Cardiac muscle cell (in vitro differentiated cells and primary cell): ENCODE results near the gene MEIOB. TPM values are rescaled to one million over a fixed set of nuclear protein-coding genes. Genes with fewer than 3 reads are reported as not detected.

Experiments used
- DNase-seq, 2 donors: peaks; one replicate each; pipeline versions ENCODE4 v3.0.0 to v3.0.0-alpha.2; 2010 to 2017; ENCODE audit warnings: low read depth in 1 of 2, low spot score in 1 of 2
- H3K27ac ChIP-seq: fragments of 200-600 bp; sonication (generic); 2 replicates; pipeline ENCODE4 v1.5.1; 2016
- H3K27me3 ChIP-seq: fragments of 200-600 bp; sonication (generic); 2 replicates; pipeline ENCODE4 v1.6.0; 2016; ENCODE audit warnings: control low read depth
- H3K36me3 ChIP-seq: fragments of 200-600 bp; sonication (generic); 2 replicates; pipeline ENCODE4 v1.5.1; 2016; ENCODE audit warnings: control low read depth
- H3K4me1 ChIP-seq: fragments of 200-600 bp; sonication (generic); 2 replicates; pipeline ENCODE4 v1.8.1; 2017; ENCODE audit warnings: low read depth, mild to moderate bottlenecking, mixed run types
- H3K4me3 ChIP-seq: fragments of 200-600 bp; sonication (generic); 2 replicates; pipeline ENCODE4 v1.5.1; 2016; ENCODE audit warnings: mild to moderate bottlenecking
- H3K9me3 ChIP-seq: fragments of 200-600 bp; sonication (generic); 2 replicates; pipeline ENCODE4 v1.5.1; 2017; ENCODE audit warnings: low read depth, mild to moderate bottlenecking, control low read depth
- CTCF ChIP-seq: IDR thresholded peaks from 2 replicates; pipeline ENCODE4 v1.5.1; 2012; ENCODE audit warnings: low read depth, mild to moderate bottlenecking, low read length
- polyA plus RNA-seq: library from polyadenylated mRNA; unstranded; fragments of >200 nt; fragmentation: Nextera tagmentation; extraction: Ambion mirVana; gene quantifications from 2 replicates; pipeline ENCODE4 v1.2.1, GENCODE V29; 2016
- total RNA-seq: library from RNA; depleted of rRNA; stranded (reverse); fragments of >200 nt; gene quantifications from 2 replicates; pipeline ENCODE4 v1.2.3, GENCODE V29; 2016

Gene MEIOB
- total and polyA plus RNA-seq, 2 experiments from 2014 or later: 2.0 TPM; not detected in 1

- Histone ChIP-seq H3K4me1 (peaks cover 5% of the 10 kb centered on the region), H3K27me3 (peaks cover 74% of the 10 kb centered on the region)
Measured at GRCh38 chr16:1857433-1858097, 14.4 kb downstream of the MEIOB start.

DNA sequence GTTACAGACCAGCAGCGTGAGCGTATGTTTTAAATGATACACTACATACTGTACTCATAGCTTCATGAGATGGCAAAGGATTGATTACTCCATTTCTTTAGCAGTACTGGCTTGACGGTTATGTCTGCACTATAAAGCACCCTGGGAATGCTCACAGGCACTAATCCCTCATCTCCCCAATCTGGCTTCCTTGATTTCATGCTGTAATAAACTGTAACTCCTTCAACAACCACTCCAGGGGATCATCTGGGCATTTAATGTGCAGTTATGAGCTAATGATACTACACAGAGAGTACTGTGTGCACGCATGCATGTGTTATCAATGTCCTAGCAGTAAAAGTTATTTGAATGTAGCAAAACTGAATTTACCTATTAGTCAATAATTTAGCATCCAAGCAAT is 20.2 kb downstream of the MEIOB start:
- no peak overlapping the region for H3K4me3 ChIP-seq
- DNase-seq: no peak
- no peak for TF ChIP-seq CTCF
- H3K4me1 ChIP-seq: peaks cover 5% of the 10 kb centered on the region
- no peaks in the 10 kb centered on the region for H3K9me3 ChIP-seq
- no peak overlapping the region for H3K27ac ChIP-seq
- H3K27me3 ChIP-seq: peaks cover 39% of the 10 kb centered on the region
- no peaks in the 10 kb centered on the region for H3K36me3 ChIP-seq

More at GRCh38 chr16:1857433-1858097, 14.4 kb downstream of the MEIOB start:
- Histone ChIP-seq H3K36me3 (no peaks in the 10 kb centered on the region), H3K27ac (no peak overlapping the region), H3K4me3 (no peak overlapping the region), H3K9me3 (no peaks in the 10 kb centered on the region)
- no peak for TF ChIP-seq CTCF
- DNase-seq: no peak

GRCh38 chr16:1850981-1851380 is 21.0 kb downstream of the MEIOB start:
- no peaks in the 10 kb centered on the region for H3K9me3 ChIP-seq
- peaks cover 5% of the 10 kb centered on the region for H3K4me1 ChIP-seq
- no peak for DNase-seq
- no peak overlapping the region for H3K27ac ChIP-seq
- H3K27me3 ChIP-seq: peaks cover 43% of the 10 kb centered on the region
- H3K36me3 ChIP-seq: no peaks in the 10 kb centered on the region
- H3K4me3 ChIP-seq: no peak overlapping the region
- TF ChIP-seq CTCF: no peak

DNA sequence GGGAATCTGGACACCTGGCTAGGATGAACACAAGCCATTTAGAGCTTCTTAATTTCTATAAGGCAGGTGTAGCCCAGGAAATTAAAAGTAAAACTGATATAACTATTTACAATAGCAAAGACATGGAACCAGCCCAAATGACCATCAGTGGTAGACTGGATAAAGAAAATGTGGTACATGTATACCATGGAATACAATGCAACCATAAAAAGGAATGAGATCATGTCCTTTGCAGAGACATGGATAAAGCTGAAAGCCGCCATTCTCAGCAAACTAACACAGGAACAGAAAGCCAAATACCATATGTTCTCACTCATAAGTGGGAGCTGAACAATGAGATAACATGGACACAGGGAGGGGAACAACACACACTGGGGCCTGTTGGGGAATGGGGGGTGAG is 25.5 kb downstream of the MEIOB start:
- DNase-seq: no peak
- Histone ChIP-seq H3K9me3 (no peaks in the 10 kb centered on the region), H3K4me3 (no peak overlapping the region), H3K27me3 (peaks cover 25% of the 10 kb centered on the region), H3K27ac (no peak overlapping the region), H3K36me3 (no peaks in the 10 kb centered on the region), H3K4me1 (no peaks in the 10 kb centered on the region)
- TF ChIP-seq CTCF: no peak

GRCh38 chr16:1845985-1846384 is 26.0 kb downstream of the MEIOB start:
- H3K36me3 ChIP-seq: no peaks in the 10 kb centered on the region
- H3K4me1 ChIP-seq: no peaks in the 10 kb centered on the region
- no peak overlapping the region for H3K4me3 ChIP-seq
- peaks cover 21% of the 10 kb centered on the region for H3K27me3 ChIP-seq
- DNase-seq: no peak
- no peak overlapping the region for H3K27ac ChIP-seq
- no peaks in the 10 kb centered on the region for H3K9me3 ChIP-seq
- TF ChIP-seq CTCF: no peak

GRCh38 chr16:1839554-1839953 is 32.4 kb downstream of the MEIOB start:
- no peak for TF ChIP-seq CTCF
- no peak overlapping the region for H3K27ac ChIP-seq

More at GRCh38 chr16:1839554-1839953, 32.4 kb downstream of the MEIOB start:
- Histone ChIP-seq H3K36me3 (no peaks in the 10 kb centered on the region), H3K4me1 (no peaks in the 10 kb centered on the region), H3K27me3 (no peaks in the 10 kb centered on the region), H3K4me3 (no peak overlapping the region), H3K9me3 (no peaks in the 10 kb centered on the region)
- DNase-seq: peak in 1 of 2 donors; percentile 52
